HG03378 (cell line): Measurements from ENCODE around the gene ZNF628.

Experiments
- ATAC-seq: cut with Tn5 transposase; IDR thresholded peaks from one replicate; pipeline ENCODE4 v1.9.1; 2021; ENCODE audit warnings: mild to moderate bottlenecking, moderate library complexity; ENCODE audit not compliant: unreplicated experiment

The ZNF628 gene

GRCh38 chr19:55464662-55465054, 11.8 kb upstream of the ZNF628 start, which contains the start of gene C19orf85:
TSS of gene C19orf85 (minus strand) at chr19:55464751. CDS start at chr19:55464554, 197 bp downstream.
- no peak for ATAC-seq

GRCh38 chr19:55465460-55466240, 10.8 kb upstream of the ZNF628 start:
- no peak for ATAC-seq

GRCh38 chr19:55466241-55466614, 10.2 kb upstream of the ZNF628 start:
- no peak for ATAC-seq

- no peak for ATAC-seq
Measured at GRCh38 chr19:55467236-55468053, 9.0 kb upstream of the ZNF628 start.

GRCh38 chr19:55468054-55468393, 8.4 kb upstream of the ZNF628 start:
- no peak for ATAC-seq

GRCh38 chr19:55471266-55471665, 5.2 kb upstream of the ZNF628 start:
- ATAC-seq, result no peak

- no peak for ATAC-seq
Measured at GRCh38 chr19:55472463-55472862, 4.0 kb upstream of the ZNF628 start.

GRCh38 chr19:55473225-55474012, 3.0 kb upstream of the ZNF628 start:
- no peak for ATAC-seq

- ATAC-seq, result no peak
Measured at GRCh38 chr19:55474269-55475265, 1.9 kb upstream of the ZNF628 start.

GRCh38 chr19:55477905-55478304, 1.5 kb downstream of the ZNF628 start:
- no peak for ATAC-seq

GRCh38 chr19:55478364-55478763, 1.9 kb downstream of the ZNF628 start:
- ATAC-seq, result no peak

- no peak for ATAC-seq
Measured at GRCh38 chr19:55479045-55479444, 2.6 kb downstream of the ZNF628 start.

- ATAC-seq, result no peak
Measured at GRCh38 chr19:55479451-55480230, 3.2 kb downstream of the ZNF628 start.

GRCh38 chr19:55481148-55481793, 4.9 kb downstream of the ZNF628 start:
- ATAC-seq, result no peak

GRCh38 chr19:55481794-55482155, 5.4 kb downstream of the ZNF628 start:
- no peak for ATAC-seq

- ATAC-seq, result no peak
Measured at GRCh38 chr19:55482156-55482961, 5.9 kb downstream of the ZNF628 start.

- ATAC-seq, result no peak
Measured at GRCh38 chr19:55482967-55483705, 6.7 kb downstream of the ZNF628 start.
